GM06990 (cell line): Measurements from ENCODE around the gene CCND3.

ENCODE experiments used
- DNase-seq: peaks from one replicate; pipeline ENCODE4 v3.0.0-alpha.2; 2011; ENCODE audit not compliant: insufficient read length; ENCODE audit errors: extremely low read depth
- H3K27me3 ChIP-seq: replicated peaks from 2 replicates; pipeline ENCODE4 v1.6.0; 2011; ENCODE audit warnings: low read length; ENCODE audit not compliant: control insufficient read depth, insufficient read depth
- H3K36me3 ChIP-seq: 2 replicates; pipeline ENCODE4 v1.5.1; 2011; ENCODE audit warnings: low read length; ENCODE audit not compliant: control insufficient read depth, insufficient read depth
- H3K4me3 ChIP-seq: replicated peaks from 2 replicates; pipeline ENCODE4 v1.5.1; 2011; ENCODE audit warnings: low read depth, mild to moderate bottlenecking, control low read depth, low read length
- CTCF ChIP-seq: IDR thresholded peaks from 2 replicates; pipeline ENCODE4 v1.5.1; 2011; ENCODE audit warnings: low read length, control low read depth, mild to moderate bottlenecking, inconsistent platforms; ENCODE audit not compliant: insufficient read depth, poor library complexity, severe bottlenecking

The CCND3 gene

GRCh38 chr6:41884957-41885356, 56.7 kb downstream of the CCND3 start:
- no peak overlapping the region for H3K4me3 ChIP-seq
- TF ChIP-seq CTCF = no peak
- no peak for DNase-seq
- H3K27me3 ChIP-seq = no peaks in the 10 kb centered on the region
- no peaks in the 10 kb centered on the region for H3K36me3 ChIP-seq
